Brain microvascular endothelial cell (primary cell): ENCODE measurements around the gene CES3.
"Not testable (repeated sequence)": the region's sequence is repeated elsewhere in the genome, so short reads cannot be mapped to it uniquely, and the experiment has no call there.

Experiments
- DNase-seq: peaks from one replicate; pipeline ENCODE4 v3.0.0-alpha.2; 2020
- H3K27ac ChIP-seq: fragments of 250-450 bp; sonication (Bioruptor Pico); 2 replicates; pipeline ENCODE4 v1.5.1; 2020; ENCODE audit warnings: mild to moderate bottlenecking, moderate library complexity
- H3K27me3 ChIP-seq: fragments of 250-450 bp; sonication (Bioruptor Pico); replicated peaks from 2 replicates; pipeline ENCODE4 v1.5.1; 2020; ENCODE audit warnings: mild to moderate bottlenecking
- H3K36me3 ChIP-seq: fragments of 250-450 bp; sonication (Bioruptor Pico); replicated peaks from 2 replicates; pipeline ENCODE4 v1.5.1; 2020; ENCODE audit warnings: mild to moderate bottlenecking
- H3K4me3 ChIP-seq: 2 replicates; pipeline ENCODE4 v1.5.1; 2011; ENCODE audit warnings: low read depth, mild to moderate bottlenecking, control low read depth, low read length, moderate library complexity
- CTCF ChIP-seq: IDR thresholded peaks from 2 replicates; pipeline ENCODE4 v1.5.1; 2011; ENCODE audit warnings: low read depth, mild to moderate bottlenecking, moderate library complexity, low read length, control low read depth, inconsistent platforms; ENCODE audit errors: missing control alignments
- in situ Hi-C: cut with HindIII; loops from 2 replicates; pipeline ENCODE4 v1.10.0; 2017; ENCODE audit warnings: low sequenced_read_pairs, low pct_ligation_motif_present

Gene CES3

DNA sequence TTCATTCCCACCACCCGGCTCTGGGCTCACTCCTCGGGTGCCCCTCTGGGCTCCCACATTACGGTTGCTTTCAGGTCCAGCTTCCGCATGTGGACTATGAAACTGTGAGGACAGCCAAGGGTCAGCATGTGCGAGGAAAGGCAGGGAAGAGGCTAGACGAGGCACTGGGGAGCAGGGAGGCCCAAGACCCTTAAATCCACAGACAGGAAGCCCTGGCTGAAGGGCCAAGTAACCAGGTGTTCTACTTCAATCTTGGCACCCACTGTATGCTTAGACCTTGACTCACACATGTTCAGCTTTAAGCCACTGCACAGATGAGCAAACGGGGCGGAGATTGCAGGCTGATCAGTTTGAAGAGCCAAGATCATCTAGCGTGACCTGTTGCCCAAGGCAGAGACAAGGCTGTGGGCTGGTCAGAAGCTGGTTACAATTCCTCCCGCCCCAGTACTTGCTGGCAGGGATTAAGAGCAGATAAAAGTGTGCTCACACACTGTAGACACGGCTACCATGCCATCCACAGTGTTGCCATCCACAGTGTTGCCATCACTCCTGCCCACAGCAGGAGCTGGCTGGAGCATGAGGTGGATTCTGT, 27.2 kb downstream of the CES3 start, which contains the start of gene CES4A:
TSS of gene CES4A (plus strand) at position 393 of the 592 bp plus-strand sequence. CDS start at position 577, 184 bp downstream.
- in situ Hi-C loops = no loop called here
- no peaks in the 10 kb centered on the region for H3K27me3 ChIP-seq
- no peaks in the 10 kb centered on the region for H3K36me3 ChIP-seq
- H3K27ac ChIP-seq = no peak within 1 kb of the TSS
- no peak for DNase-seq
- H3K4me3 ChIP-seq = no peak within 1 kb of the TSS
- no peak for TF ChIP-seq CTCF

GRCh38 chr16:66991545-66992077, 30.5 kb downstream of the CES3 start:
- H3K4me3 ChIP-seq = no peak overlapping the region
- no peaks in the 10 kb centered on the region for H3K36me3 ChIP-seq
- no peak overlapping the region for H3K27ac ChIP-seq
- DNase-seq = no peak
- TF ChIP-seq CTCF = no peak
- in situ Hi-C loops = no loop called here
- no peaks in the 10 kb centered on the region for H3K27me3 ChIP-seq

DNA sequence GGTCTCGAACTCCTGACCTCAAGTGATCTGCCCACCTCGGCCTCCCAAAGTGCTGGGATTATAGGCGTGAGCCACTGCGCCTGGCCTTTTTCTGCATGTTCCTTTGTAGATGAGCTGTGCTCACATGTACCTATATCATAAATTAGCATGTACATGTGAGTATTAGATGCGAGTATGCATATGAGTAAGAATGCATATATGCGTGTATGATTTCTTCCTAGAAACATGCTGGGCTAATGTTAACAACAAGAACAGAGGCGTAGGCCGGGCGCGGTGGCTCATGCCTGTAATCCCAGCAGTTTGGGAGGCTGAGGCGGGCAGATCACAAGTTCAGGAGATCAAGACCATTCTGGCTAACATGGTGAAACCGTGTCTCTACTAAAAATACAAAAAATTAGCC, 32.5 kb downstream of the CES3 start:
- DNase-seq, H3K4me3 ChIP-seq, H3K36me3 ChIP-seq, H3K27ac ChIP-seq, in situ Hi-C loops, H3K27me3 ChIP-seq: not testable (repeated sequence)

GRCh38 chr16:66996324-66996982, 35.4 kb downstream of the CES3 start:
- peak; percentile 25 for DNase-seq
- no peak overlapping the region for H3K4me3 ChIP-seq
- no peak overlapping the region for H3K27ac ChIP-seq
- no peak for TF ChIP-seq CTCF
- no peaks in the 10 kb centered on the region for H3K27me3 ChIP-seq
- no peaks in the 10 kb centered on the region for H3K36me3 ChIP-seq
- in situ Hi-C loops = no loop called here

GRCh38 chr16:66996983-66997358, 35.9 kb downstream of the CES3 start:
- Histone ChIP-seq H3K27me3 (no peaks in the 10 kb centered on the region), H3K36me3 (no peaks in the 10 kb centered on the region), H3K27ac (no peak overlapping the region), H3K4me3 (no peak overlapping the region)
- DNase-seq = no peak
- no peak for TF ChIP-seq CTCF
- in situ Hi-C loops = no loop called here

GRCh38 chr16:67000384-67001351, 39.6 kb downstream of the CES3 start:
- no peak for TF ChIP-seq CTCF
- Histone ChIP-seq H3K27me3 (no peaks in the 10 kb centered on the region), H3K36me3 (no peaks in the 10 kb centered on the region), H3K4me3 (peak overlapping the region; percentile 54), H3K27ac (no peak overlapping the region)
- in situ Hi-C loops = no loop called here
- DNase-seq = no peak
